ENCODE measurements around the gene NFIA. TPM values are rescaled to one million over a fixed set of nuclear protein-coding genes. Genes with fewer than 3 reads are reported as not detected.
"Not testable (repeated sequence)": the region's sequence is repeated elsewhere in the genome, so short reads cannot be mapped to it uniquely, and the experiment has no call there.

The NFIA gene
- total and polyA plus RNA-seq, 5 donors from 2014 or later, result 0.86 to 3.9 (median 1.7) TPM

DNA sequence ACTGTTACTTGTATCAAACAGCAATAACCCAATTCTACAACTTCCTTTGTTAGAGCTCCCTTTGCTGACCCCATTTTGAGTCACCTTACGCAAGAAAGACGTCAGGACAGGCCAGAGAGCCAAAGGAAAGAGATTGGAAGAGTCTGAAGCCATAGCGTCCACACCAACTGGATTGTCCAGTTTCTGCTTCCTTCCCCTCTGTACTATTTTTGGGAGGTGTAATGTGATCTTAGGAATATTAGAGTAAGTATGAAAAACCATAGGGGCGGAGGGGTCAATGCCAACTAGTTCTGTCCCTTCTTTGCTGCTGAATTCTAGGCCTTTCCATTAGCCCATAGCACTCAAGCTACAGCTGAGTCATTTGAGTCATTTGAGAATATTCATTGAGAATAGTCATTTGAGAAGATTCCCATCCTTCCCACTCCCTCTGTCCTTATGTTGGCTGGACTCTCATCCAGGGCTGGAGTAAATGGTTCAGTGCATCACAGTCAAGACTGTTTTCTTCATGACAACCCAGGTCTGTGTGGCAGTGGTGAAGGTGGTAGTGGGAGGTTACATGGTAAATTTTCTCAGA is 14.8 kb upstream of the NFIA start:
- Mint-ChIP-seq H3K4me1 (peaks cover 0 to 3% (median 0%) of the 10 kb centered on the region in 4 donors), H3K27ac (no peak overlapping the region), H3K36me3 (no peaks in the 10 kb centered on the region), H3K4me3 (no peak overlapping the region), H3K27me3 (peaks cover 27% of the 10 kb centered on the region), H3K9me3 (peaks cover 0 to 2% (median 0%) of the 10 kb centered on the region in 7 donors)
- H3K4me1 ChIP-seq (ENCODE audit: control insufficient read depth, insufficient read depth, low read length, poor library complexity, severe bottlenecking), result no peaks in the 10 kb centered on the region
- ATAC-seq (ENCODE audit: low read depth in 2 of 2) (no peak), DNase-seq (no peak)
- H3K36me3 ChIP-seq (ENCODE audit: control insufficient read depth, insufficient read depth, low read length), result no peaks in the 10 kb centered on the region
- H3K27me3 ChIP-seq (ENCODE audit: control insufficient read depth, insufficient read depth, low read length), result no peaks in the 10 kb centered on the region
- no peaks in the 10 kb centered on the region for H3K9me3 ChIP-seq (ENCODE audit: control insufficient read depth in 2 of 2, low read length in 2 of 2)
- H3K27ac ChIP-seq (ENCODE audit: insufficient read depth, low read length, poor library complexity, severe bottlenecking), result no peak overlapping the region
- H3K4me3 ChIP-seq (ENCODE audit: low read depth, low read length), result no peak overlapping the region

DNA sequence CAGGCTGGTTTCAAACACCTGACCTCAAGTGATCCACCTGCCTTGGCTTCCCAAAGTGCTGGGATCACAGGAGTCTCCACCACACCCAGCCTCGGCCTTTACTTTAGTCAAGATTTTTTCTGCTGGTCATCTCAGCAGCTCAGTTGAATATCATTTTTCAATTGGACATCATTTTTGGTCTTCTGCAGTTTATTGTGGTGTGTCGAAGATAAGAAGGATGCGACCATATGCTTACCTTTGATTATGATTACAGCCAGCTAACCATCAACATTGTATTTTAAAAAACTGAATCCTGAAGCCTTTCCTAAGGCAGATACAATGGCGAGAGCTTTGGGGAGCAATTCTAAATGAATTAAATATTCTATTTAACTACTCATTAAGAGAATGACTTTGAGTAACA is 12.3 kb upstream of the NFIA start:
- Histone ChIP-seq H3K27me3 (ENCODE audit: control insufficient read depth, insufficient read depth, low read length) (no peaks in the 10 kb centered on the region), H3K27ac (ENCODE audit: insufficient read depth, low read length, poor library complexity, severe bottlenecking) (no peak overlapping the region), H3K4me3 (ENCODE audit: low read depth, low read length) (no peak overlapping the region), H3K36me3 (ENCODE audit: control insufficient read depth, insufficient read depth, low read length) (no peaks in the 10 kb centered on the region), H3K9me3 (ENCODE audit: control insufficient read depth in 2 of 2, low read length in 2 of 2) (no peaks in the 10 kb centered on the region), H3K4me1 (ENCODE audit: control insufficient read depth, insufficient read depth, low read length, poor library complexity, severe bottlenecking) (no peaks in the 10 kb centered on the region)
- DNase-seq (no peak), ATAC-seq (ENCODE audit: low read depth in 2 of 2) (no peak)
- Mint-ChIP-seq H3K4me1 (peaks cover 0 to 3% (median 0%) of the 10 kb centered on the region in 4 donors), H3K4me3 (no peak overlapping the region), H3K9me3 (peaks cover 0 to 2% (median 0%) of the 10 kb centered on the region in 7 donors), H3K36me3 (no peaks in the 10 kb centered on the region), H3K27ac (no peak overlapping the region), H3K27me3 (peaks cover 22% of the 10 kb centered on the region)

DNA sequence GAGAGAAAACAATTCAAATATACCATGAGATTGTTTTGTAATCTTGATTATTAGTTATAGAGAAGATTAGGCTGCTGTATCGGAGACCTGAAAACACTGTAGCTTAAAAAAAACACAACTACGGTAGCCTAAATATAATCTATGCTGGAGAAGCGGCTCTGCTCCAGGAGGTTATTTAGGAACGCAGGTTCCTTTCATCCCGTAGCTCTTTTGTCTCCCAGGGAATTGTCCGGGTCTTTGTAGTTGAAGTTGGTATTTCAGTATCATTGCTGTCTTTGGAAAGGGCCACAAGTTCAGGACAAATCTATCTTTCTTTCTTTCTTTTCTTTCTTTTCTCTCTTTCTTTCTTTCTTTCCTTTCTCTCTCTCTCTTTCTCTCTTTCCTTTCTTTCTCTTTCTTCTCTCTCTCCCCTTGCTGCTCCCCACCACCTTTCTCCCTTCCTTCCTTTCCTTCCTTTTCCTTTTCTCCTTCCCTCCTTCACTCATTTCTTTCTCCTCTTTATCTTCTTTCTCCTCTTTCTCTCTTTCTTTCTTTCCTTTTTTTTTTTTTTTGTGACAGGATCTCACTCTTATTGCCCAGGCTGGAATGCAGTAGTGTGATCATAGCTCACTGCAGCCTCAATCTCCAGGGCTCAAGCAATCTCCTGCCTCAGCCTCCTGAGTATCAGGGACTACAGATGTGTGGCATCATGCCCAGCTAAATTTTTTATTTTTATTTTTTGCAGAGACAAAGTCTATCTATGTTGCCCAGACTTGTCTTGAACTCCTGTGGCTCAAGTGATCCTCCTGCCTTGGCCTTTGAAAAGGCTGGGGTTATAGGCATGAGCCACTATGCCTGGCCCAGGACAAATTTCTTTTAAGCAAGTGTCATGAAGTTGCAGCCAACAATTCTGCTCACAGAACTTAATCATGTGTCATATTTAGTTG is 10.9 kb upstream of the NFIA start:
- H3K4me3 Mint-ChIP-seq, result peak overlapping the region in 1 of 4 donors; percentile 11
- H3K27ac Mint-ChIP-seq, result no peak overlapping the region
- DNase-seq, result no peak
- H3K27me3 Mint-ChIP-seq, result peaks cover 22% of the 10 kb centered on the region
- no peaks in the 10 kb centered on the region for H3K27me3 ChIP-seq (ENCODE audit: control insufficient read depth, insufficient read depth, low read length)
- no peaks in the 10 kb centered on the region for H3K36me3 ChIP-seq (ENCODE audit: control insufficient read depth, insufficient read depth, low read length)
- H3K4me1 Mint-ChIP-seq, result peaks cover 2 to 6% (median 2%) of the 10 kb centered on the region in 4 donors
- no peaks in the 10 kb centered on the region for H3K36me3 Mint-ChIP-seq
- no peak overlapping the region for H3K27ac ChIP-seq (ENCODE audit: insufficient read depth, low read length, poor library complexity, severe bottlenecking)
- H3K4me3 ChIP-seq (ENCODE audit: low read depth, low read length), result no peak overlapping the region
- no peaks in the 10 kb centered on the region for H3K9me3 ChIP-seq (ENCODE audit: control insufficient read depth in 2 of 2, low read length in 2 of 2)
- ATAC-seq (ENCODE audit: low read depth in 2 of 2), result no peak
- peaks cover 3% of the 10 kb centered on the region for H3K4me1 ChIP-seq (ENCODE audit: control insufficient read depth, insufficient read depth, low read length, poor library complexity, severe bottlenecking)
- peaks cover 0 to 2% (median 0%) of the 10 kb centered on the region in 7 donors for H3K9me3 Mint-ChIP-seq

DNA sequence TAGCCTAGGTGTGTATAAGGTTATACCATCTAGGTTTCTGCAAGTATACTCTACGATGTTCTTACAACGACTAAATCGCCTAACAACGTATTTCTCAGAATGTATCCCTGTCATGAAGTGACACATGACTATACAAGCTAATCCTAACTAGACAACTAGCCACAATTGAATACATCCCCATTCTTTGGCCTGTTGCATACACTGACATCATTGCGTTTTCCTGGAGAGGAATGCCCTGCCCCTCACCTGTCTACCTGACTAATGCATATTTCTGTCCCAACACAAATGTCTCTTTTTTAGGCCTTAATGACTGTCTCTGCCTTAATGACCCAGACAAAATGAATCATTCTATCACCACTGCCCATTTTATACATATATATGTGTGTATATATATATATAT is 8.5 kb upstream of the NFIA start:
- H3K4me3 ChIP-seq (ENCODE audit: low read depth, low read length), result no peak overlapping the region
- Mint-ChIP-seq H3K9me3 (peaks cover 0 to 2% (median 0%) of the 10 kb centered on the region in 7 donors), H3K27ac (no peak overlapping the region), H3K27me3 (peaks cover 32% of the 10 kb centered on the region), H3K4me3 (peak overlapping the region in 1 of 4 donors; percentile 56), H3K4me1 (peaks cover 16 to 23% (median 18%) of the 10 kb centered on the region in 4 donors), H3K36me3 (no peaks in the 10 kb centered on the region)
- no peaks in the 10 kb centered on the region for H3K27me3 ChIP-seq (ENCODE audit: control insufficient read depth, insufficient read depth, low read length)
- no peaks in the 10 kb centered on the region for H3K9me3 ChIP-seq (ENCODE audit: control insufficient read depth in 2 of 2, low read length in 2 of 2)
- ATAC-seq (ENCODE audit: low read depth in 2 of 2) (no peak), DNase-seq (no peak)
- no peaks in the 10 kb centered on the region for H3K36me3 ChIP-seq (ENCODE audit: control insufficient read depth, insufficient read depth, low read length)
- no peak overlapping the region for H3K27ac ChIP-seq (ENCODE audit: insufficient read depth, low read length, poor library complexity, severe bottlenecking)
- peaks cover 19% of the 10 kb centered on the region for H3K4me1 ChIP-seq (ENCODE audit: control insufficient read depth, insufficient read depth, low read length, poor library complexity, severe bottlenecking)

DNA sequence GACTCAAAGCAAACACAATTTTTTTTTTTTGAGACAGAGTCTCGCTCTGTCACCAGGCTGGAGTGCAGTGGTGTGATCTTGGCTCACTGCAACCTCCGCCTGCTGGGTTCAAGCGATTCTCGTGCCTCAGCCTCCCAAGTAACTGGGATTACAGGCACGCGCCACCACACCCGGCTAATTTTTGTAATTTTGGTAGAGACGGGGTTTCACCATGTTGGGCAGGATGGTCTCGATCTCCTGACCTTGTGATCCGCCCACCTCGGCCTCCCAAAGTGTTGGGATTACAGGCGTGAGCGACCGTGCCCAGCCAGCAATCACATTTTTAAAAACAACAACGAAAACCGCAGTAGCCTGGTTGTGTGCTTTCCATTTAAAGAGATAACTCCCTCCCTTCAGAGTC is 6.5 kb upstream of the NFIA start:
- not testable (repeated sequence) for H3K36me3 ChIP-seq (ENCODE audit: control insufficient read depth, insufficient read depth, low read length); H3K9me3 Mint-ChIP-seq; H3K27me3 ChIP-seq (ENCODE audit: control insufficient read depth, insufficient read depth, low read length); H3K36me3 Mint-ChIP-seq; DNase-seq; H3K4me3 ChIP-seq (ENCODE audit: low read depth, low read length); H3K9me3 ChIP-seq (ENCODE audit: control insufficient read depth in 2 of 2, low read length in 2 of 2); H3K27ac ChIP-seq (ENCODE audit: insufficient read depth, low read length, poor library complexity, severe bottlenecking); ATAC-seq (ENCODE audit: low read depth in 2 of 2)
- peaks cover 32% of the 10 kb centered on the region for H3K4me1 ChIP-seq (ENCODE audit: control insufficient read depth, insufficient read depth, low read length, poor library complexity, severe bottlenecking)
- Mint-ChIP-seq H3K27ac (peak overlapping the region in 1 of 3 donors; percentile 93), H3K4me3 (peak overlapping the region in 1 of 4 donors; percentile 36), H3K27me3 (peaks cover 41% of the 10 kb centered on the region), H3K4me1 (peaks cover 23 to 37% (median 30%) of the 10 kb centered on the region in 4 donors)

DNA sequence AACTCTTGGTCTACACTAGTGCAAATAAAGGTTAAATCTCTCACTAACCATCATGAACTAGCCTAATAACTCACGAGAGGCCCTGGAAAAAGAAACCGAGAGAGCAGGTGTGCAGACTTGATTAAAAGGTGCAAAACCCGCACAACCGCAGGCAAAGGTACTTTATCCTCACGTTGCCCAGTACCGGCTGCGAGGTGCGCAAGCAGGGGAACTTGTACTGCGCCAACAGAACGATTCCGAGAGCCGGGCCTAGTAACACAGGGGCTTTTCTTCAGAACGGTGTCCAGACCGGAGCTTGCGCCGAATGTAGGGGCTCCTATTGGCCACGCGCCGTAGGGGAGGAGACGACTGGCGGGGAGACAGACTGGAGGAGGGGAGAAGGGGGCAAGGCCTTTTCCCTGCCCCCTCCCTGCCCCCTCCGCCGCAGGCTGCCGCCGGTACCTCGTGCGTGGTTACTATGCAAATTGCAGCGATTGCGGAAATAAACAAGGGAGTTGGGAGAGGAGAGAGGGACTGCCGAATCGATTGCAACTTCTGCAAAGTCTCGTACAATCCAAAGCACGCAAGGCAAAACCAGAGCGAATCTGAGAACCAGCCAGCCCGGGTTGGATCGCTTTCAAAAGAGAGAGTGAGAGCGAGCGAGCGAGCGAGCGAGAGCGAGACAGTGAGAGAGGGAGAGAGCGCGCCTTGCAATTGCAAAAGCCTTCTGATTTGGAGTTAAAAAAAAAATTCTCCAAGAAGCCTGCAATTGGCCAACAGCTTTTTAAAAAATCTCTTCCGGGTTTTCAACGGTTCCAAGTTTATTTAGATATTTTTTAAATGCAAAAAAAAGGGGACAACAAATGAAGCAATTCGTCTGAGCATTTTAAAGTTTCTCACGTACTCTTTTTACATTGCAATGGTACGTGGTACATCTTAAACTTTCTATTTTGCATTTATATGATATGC is 5.4 kb upstream of the NFIA start:
- H3K9me3 Mint-ChIP-seq, result peaks cover 0 to 4% (median 0%) of the 10 kb centered on the region in 7 donors
- peak; percentile 71 to 91 (median 81) for DNase-seq
- H3K27ac Mint-ChIP-seq, result peak overlapping the region; percentile 90 to 96 (median 93)
- H3K27me3 ChIP-seq (ENCODE audit: control insufficient read depth, insufficient read depth, low read length), result peaks cover 11% of the 10 kb centered on the region
- peak overlapping the region; percentile 99 for H3K4me3 ChIP-seq (ENCODE audit: low read depth, low read length)
- H3K36me3 Mint-ChIP-seq, result no peaks in the 10 kb centered on the region
- no peaks in the 10 kb centered on the region for H3K9me3 ChIP-seq (ENCODE audit: control insufficient read depth in 2 of 2, low read length in 2 of 2)
- peaks cover 23 to 47% (median 38%) of the 10 kb centered on the region in 4 donors for H3K4me1 Mint-ChIP-seq
- peak; percentile 67 to 68 for ATAC-seq (ENCODE audit: low read depth in 2 of 2)
- peak overlapping the region; percentile 78 for H3K27ac ChIP-seq (ENCODE audit: insufficient read depth, low read length, poor library complexity, severe bottlenecking)
- H3K27me3 Mint-ChIP-seq, result peaks cover 44% of the 10 kb centered on the region
- peaks cover 43% of the 10 kb centered on the region for H3K4me1 ChIP-seq (ENCODE audit: control insufficient read depth, insufficient read depth, low read length, poor library complexity, severe bottlenecking)
- peak overlapping the region; percentile 90 to 98 (median 92) for H3K4me3 Mint-ChIP-seq
- no peaks in the 10 kb centered on the region for H3K36me3 ChIP-seq (ENCODE audit: control insufficient read depth, insufficient read depth, low read length)
